ENCODE measurements around the gene DOCK1. TPM values are rescaled to one million over a fixed set of nuclear protein-coding genes. Genes with fewer than 3 reads are reported as not detected.

The DOCK1 gene
- total RNA-seq, 1 donor from 2014 or later = 74.8 TPM

DNA sequence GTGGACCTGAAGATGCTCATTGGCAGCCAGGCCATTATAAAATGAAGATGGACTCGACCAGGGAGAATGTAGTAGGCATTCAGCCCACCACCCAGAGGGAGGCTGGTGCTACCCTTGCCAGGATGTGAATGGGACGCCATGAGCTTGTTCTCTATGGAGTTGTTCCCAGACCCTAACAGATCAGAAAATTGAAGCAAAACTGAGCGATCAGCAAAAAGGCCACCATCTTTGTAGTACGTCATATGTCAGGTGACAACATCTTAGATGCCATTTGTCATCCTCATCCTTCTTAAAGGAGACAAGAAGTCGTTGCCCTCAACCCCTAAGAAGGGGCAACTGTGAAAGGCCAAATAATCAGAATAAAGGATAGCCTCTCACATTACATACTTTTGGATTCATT, 61.7 kb downstream of the DOCK1 start:
- H3K9me3 Mint-ChIP-seq = no peaks in the 10 kb centered on the region
- no peak overlapping the region for H3K27ac Mint-ChIP-seq
- no peaks in the 10 kb centered on the region for H3K4me1 Mint-ChIP-seq
- TF ChIP-seq, protein P1, sequence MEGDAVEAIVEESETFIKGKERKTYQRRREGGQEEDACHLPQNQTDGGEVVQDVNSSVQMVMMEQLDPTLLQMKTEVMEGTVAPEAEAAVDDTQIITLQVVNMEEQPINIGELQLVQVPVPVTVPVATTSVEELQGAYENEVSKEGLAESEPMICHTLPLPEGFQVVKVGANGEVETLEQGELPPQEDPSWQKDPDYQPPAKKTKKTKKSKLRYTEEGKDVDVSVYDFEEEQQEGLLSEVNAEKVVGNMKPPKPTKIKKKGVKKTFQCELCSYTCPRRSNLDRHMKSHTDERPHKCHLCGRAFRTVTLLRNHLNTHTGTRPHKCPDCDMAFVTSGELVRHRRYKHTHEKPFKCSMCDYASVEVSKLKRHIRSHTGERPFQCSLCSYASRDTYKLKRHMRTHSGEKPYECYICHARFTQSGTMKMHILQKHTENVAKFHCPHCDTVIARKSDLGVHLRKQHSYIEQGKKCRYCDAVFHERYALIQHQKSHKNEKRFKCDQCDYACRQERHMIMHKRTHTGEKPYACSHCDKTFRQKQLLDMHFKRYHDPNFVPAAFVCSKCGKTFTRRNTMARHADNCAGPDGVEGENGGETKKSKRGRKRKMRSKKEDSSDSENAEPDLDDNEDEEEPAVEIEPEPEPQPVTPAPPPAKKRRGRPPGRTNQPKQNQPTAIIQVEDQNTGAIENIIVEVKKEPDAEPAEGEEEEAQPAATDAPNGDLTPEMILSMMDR (IDR thresholded peaks at IDR 0.05; ENCODE audit: unreplicated experiment) = no peak
- H3K27me3 Mint-ChIP-seq (ENCODE audit: low read depth) = no peaks in the 10 kb centered on the region
- no peak for DNase-seq (ENCODE audit: low spot score in 2 of 2, unreplicated experiment in 2 of 2)
- no peak overlapping the region for H3K4me3 Mint-ChIP-seq
- H3K36me3 Mint-ChIP-seq = peaks cover 2% of the 10 kb centered on the region

DNA sequence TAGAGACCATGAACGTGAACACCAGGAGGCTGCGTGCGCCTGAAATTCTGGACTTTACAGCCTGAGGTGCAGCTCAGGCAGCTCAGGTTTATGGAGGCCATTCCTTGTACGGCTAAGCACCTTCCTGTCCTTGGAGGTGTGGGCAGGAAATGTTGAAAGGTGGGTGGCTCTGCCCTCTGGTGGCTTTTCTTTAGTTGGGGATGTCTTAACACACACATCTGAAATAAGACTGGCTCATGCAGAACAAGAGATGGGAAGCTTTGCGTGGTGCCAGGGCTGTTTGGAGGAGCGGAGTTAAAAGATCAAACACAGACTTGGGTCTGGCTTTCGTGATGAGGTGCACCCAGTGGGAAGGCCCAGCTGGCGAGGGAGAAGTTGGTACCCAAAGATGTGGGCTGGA, 64.1 kb downstream of the DOCK1 start:
- DNase-seq (ENCODE audit: low spot score in 2 of 2, unreplicated experiment in 2 of 2) = no peak
- Mint-ChIP-seq H3K4me1 (peaks cover 20% of the 10 kb centered on the region), H3K4me3 (no peak overlapping the region), H3K9me3 (no peaks in the 10 kb centered on the region), H3K27ac (no peak overlapping the region), H3K36me3 (peaks cover 2% of the 10 kb centered on the region), H3K27me3 (ENCODE audit: low read depth) (no peaks in the 10 kb centered on the region)
- TF ChIP-seq, protein P1 (IDR thresholded peaks at IDR 0.05; ENCODE audit: unreplicated experiment) = no peak

DNA sequence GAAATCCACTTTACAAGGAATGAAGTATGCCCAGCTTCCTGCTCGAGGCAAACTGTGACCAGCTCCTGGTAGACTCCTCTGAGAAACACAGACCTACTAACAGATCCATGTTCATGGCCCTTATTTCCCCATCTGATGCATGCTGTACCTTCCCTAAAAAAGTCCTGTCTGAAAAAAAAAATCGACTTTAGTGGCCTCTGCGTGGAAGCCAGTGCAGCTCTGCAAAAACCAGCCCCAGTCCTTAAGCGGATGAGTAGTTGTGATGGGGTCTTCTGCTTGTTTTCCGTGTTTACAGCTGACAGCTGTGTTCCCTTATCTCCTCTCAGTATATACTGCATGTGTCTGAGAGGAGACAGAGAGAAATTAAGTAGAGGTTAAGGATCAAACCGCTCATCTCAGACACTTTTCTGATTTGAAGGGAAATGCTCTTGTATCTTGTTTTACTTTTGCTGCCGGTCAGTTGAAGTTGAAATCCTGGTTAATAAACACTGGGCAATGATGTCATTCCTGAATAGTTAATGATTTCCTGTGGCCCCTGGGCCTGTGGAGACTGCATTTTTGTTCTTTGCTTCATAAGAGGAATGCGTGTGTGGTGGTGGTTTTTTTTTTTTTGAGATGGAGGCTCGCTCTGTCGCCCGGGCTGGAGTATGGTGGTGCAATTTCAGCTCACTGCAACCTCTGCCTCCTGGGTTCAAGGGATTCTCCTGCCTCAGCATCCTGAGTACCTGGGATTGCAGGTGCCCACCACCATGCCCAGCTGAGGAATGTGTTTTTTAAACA, 67.6 kb downstream of the DOCK1 start:
- Mint-ChIP-seq H3K27ac (peak overlapping the region; percentile 87), H3K4me1 (peaks cover 20% of the 10 kb centered on the region), H3K9me3 (no peaks in the 10 kb centered on the region), H3K4me3 (peak overlapping the region; percentile 14), H3K36me3 (peaks cover 17% of the 10 kb centered on the region), H3K27me3 (ENCODE audit: low read depth) (no peaks in the 10 kb centered on the region)
- DNase-seq (ENCODE audit: low spot score in 2 of 2, unreplicated experiment in 2 of 2) = no peak
- TF ChIP-seq, protein P1 (IDR thresholded peaks at IDR 0.05; ENCODE audit: unreplicated experiment) = no peak

DNA sequence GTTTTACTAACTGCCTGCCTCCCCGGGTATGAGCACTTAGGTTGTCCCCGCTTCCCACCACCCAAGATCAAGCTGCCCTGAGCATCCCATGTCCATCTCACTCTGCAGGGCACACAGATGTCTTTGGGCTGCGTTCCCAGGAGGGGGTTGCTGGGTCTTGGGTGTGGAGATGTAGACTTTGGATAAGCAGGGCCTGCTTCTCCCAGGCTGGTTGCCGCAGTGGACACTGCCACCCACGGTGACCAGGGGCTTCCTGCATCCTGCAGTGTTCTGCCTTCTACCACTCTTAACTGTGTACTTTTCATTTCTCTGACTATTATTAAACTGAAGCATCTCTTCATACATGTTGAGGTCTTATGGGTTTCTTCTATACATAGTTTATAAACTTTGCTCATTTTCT, 70.0 kb downstream of the DOCK1 start:
- TF ChIP-seq, protein P1 (IDR thresholded peaks at IDR 0.05; ENCODE audit: unreplicated experiment) = no peak
- no peaks in the 10 kb centered on the region for H3K9me3 Mint-ChIP-seq
- no peak for DNase-seq (ENCODE audit: low spot score in 2 of 2, unreplicated experiment in 2 of 2)
- H3K27ac Mint-ChIP-seq = no peak overlapping the region
- H3K4me1 Mint-ChIP-seq = peaks cover 20% of the 10 kb centered on the region
- peaks cover 33% of the 10 kb centered on the region for H3K36me3 Mint-ChIP-seq
- no peak overlapping the region for H3K4me3 Mint-ChIP-seq
- H3K27me3 Mint-ChIP-seq (ENCODE audit: low read depth) = no peaks in the 10 kb centered on the region

DNA sequence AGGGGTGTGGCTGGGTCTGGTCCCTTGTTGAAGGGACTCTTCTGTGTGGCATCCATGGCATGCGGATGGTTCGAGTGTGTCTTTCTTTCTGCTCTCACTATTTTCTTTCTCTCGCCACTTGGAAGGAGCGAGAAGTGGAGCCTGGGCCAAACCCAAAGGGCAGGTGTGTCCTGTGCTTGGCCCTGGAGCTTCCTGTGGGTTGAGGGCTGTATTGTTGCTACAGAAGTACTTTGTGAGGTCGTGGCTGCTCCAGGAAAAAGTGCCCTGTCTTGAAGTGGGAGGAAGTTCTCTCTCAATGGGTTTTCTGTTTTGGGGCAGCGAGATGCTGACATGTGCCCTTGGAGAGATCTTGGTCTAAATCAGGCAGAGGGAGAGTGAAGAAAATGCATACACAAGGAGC, 72.0 kb downstream of the DOCK1 start:
- no peaks in the 10 kb centered on the region for H3K27me3 Mint-ChIP-seq (ENCODE audit: low read depth)
- H3K4me3 Mint-ChIP-seq = no peak overlapping the region
- no peaks in the 10 kb centered on the region for H3K9me3 Mint-ChIP-seq
- no peak for DNase-seq (ENCODE audit: low spot score in 2 of 2, unreplicated experiment in 2 of 2)
- H3K36me3 Mint-ChIP-seq = peaks cover 31% of the 10 kb centered on the region
- H3K27ac Mint-ChIP-seq = no peak overlapping the region
- TF ChIP-seq, protein P1 (IDR thresholded peaks at IDR 0.05; ENCODE audit: unreplicated experiment) = no peak
- peaks cover 18% of the 10 kb centered on the region for H3K4me1 Mint-ChIP-seq

Measured in mesothelial cell of epicardium (in vitro differentiated cells).